GM12892 (cell line): ENCODE data around the gene CLCN1.

Experiments used
- DNase-seq: peaks from one replicate; pipeline ENCODE4 v3.0.0; 2011; ENCODE audit not compliant: insufficient read length
- FAIRE-seq: peaks from 2 replicates; lab custom pipeline; 2011; peaks lifted over from hg19 to GRCh38; lab: Jason Lieb, UNC
- POLR2A ChIP-seq: IDR thresholded peaks from 2 replicates; pipeline ENCODE4 v1.6.1; 2011; ENCODE audit warnings: low read depth, low read length, control low read depth
- POLR2AphosphoS5 ChIP-seq: IDR thresholded peaks from 2 replicates; pipeline ENCODE4 v1.6.1; 2011; ENCODE audit warnings: low read depth, low read length, control low read depth
- TAF1 ChIP-seq: IDR thresholded peaks from 2 replicates; pipeline ENCODE4 v1.6.1; 2011; ENCODE audit warnings: low read depth, mild to moderate bottlenecking, control low read depth, low read length, borderline replicate concordance

Gene CLCN1

GRCh38 chr7:143398616-143399015 is 82.7 kb downstream of the CLCN1 start:
- FAIRE-seq (no peak), DNase-seq (no peak)
- TF ChIP-seq POLR2AphosphoS5 (no peak), POLR2A (no peak), TAF1 (no peak)

GRCh38 chr7:143399151-143399550 is 83.2 kb downstream of the CLCN1 start:
- DNase-seq (no peak), FAIRE-seq (no peak)
- TF ChIP-seq TAF1 (no peak), POLR2A (no peak)

- DNase-seq (no peak), FAIRE-seq (no peak)
- TF ChIP-seq POLR2AphosphoS5 (no peak), TAF1 (no peak), POLR2A (no peak)
Measured at GRCh38 chr7:143399642-143400041, 83.7 kb downstream of the CLCN1 start.

GRCh38 chr7:143401265-143401664 is 85.4 kb downstream of the CLCN1 start:
- no peak for TF ChIP-seq TAF1
- TF ChIP-seq POLR2A: no peak
- no peak for TF ChIP-seq POLR2AphosphoS5
- DNase-seq (no peak), FAIRE-seq (no peak)
